NCI-H774 (cell line): ENCODE results near the gene SURF1.
"Not testable (repeated sequence)": the region's sequence is repeated elsewhere in the genome, so short reads cannot be mapped to it uniquely, and the experiment has no call there.

Source experiments
- DNase-seq: peaks from one replicate; lab custom pipeline; 2025; lab: John Stamatoyannopoulos, UW

Gene SURF1

GRCh38 chr9:133342570-133342969, 13.7 kb downstream of the SURF1 start:
- DNase-seq: no peak

- no peak for DNase-seq
These were observed 14.2 kb downstream of the SURF1 start for GRCh38 chr9:133342069-133342406.

- no peak for DNase-seq
These were observed 14.8 kb downstream of the SURF1 start for GRCh38 chr9:133341369-133342068.

- DNase-seq: no peak
These were observed 15.4 kb downstream of the SURF1 start for GRCh38 chr9:133340916-133341315.

GRCh38 chr9:133340256-133340655, 16.0 kb downstream of the SURF1 start:
- no peak for DNase-seq

GRCh38 chr9:133339641-133340040, 16.6 kb downstream of the SURF1 start:
- DNase-seq: no peak

- DNase-seq: peak; percentile 96
These were observed 20.1 kb downstream of the SURF1 start, which contains the start of gene SURF6 for GRCh38 chr9:133335924-133336811. TSS of gene SURF6 (minus strand) at chr9:133336188. CDS start at chr9:133336132, 56 bp downstream.

GRCh38 chr9:133334888-133335287, 21.4 kb downstream of the SURF1 start:
- not testable (repeated sequence) for DNase-seq

GRCh38 chr9:133334161-133334560, 22.1 kb downstream of the SURF1 start:
- no peak for DNase-seq

- no peak for DNase-seq
These were observed 22.7 kb downstream of the SURF1 start for GRCh38 chr9:133333566-133333965.

- DNase-seq: no peak
These were observed 23.3 kb downstream of the SURF1 start for GRCh38 chr9:133333011-133333410.

- no peak for DNase-seq
These were observed 23.9 kb downstream of the SURF1 start for GRCh38 chr9:133332381-133332730.

GRCh38 chr9:133331641-133332380, 24.5 kb downstream of the SURF1 start:
- no peak for DNase-seq

GRCh38 chr9:133331221-133331620, 25.1 kb downstream of the SURF1 start:
- DNase-seq: no peak

- DNase-seq: not testable (repeated sequence)
These were observed 26.8 kb downstream of the SURF1 start for GRCh38 chr9:133329306-133330156.

GRCh38 chr9:133327834-133328484, 28.3 kb downstream of the SURF1 start:
- no peak for DNase-seq

- not testable (repeated sequence) for DNase-seq
These were observed 29.3 kb downstream of the SURF1 start for GRCh38 chr9:133327021-133327420.

GRCh38 chr9:133323991-133324703, 32.1 kb downstream of the SURF1 start:
- DNase-seq: no peak

GRCh38 chr9:133323211-133323610, 33.1 kb downstream of the SURF1 start:
- DNase-seq: no peak

GRCh38 chr9:133322701-133323100, 33.6 kb downstream of the SURF1 start:
- DNase-seq: no peak
